Omental fat pad (tissue), 4 donors: ENCODE measurements around the gene MARS1. TPM values are rescaled to one million over a fixed set of nuclear protein-coding genes. Genes with fewer than 3 reads are reported as not detected.
"Not testable (repeated sequence)": the region's sequence is repeated elsewhere in the genome, so short reads cannot be mapped to it uniquely, and the experiment has no call there.

Source experiments
- ATAC-seq: fragments of 150-250 bp; one replicate; pipeline ENCODE4 v1.9.1; 2016; ENCODE audit warnings: mild to moderate bottlenecking, moderate library complexity; ENCODE audit not compliant: low FRiP score
- DNase-seq: peaks from one replicate; pipeline ENCODE4 v3.0.0-alpha.2; 2019; ENCODE audit warnings: low spot score
- small RNA-seq: library from RNA; depleted of rRNA; stranded (forward); fragments of <200 nt; gene quantifications from one replicate; pipeline ENCODE3, GENCODE V24; 2016
- total RNA-seq, 4 donors: library from RNA; depleted of rRNA; stranded (reverse); fragments of >200 nt; gene quantifications; one replicate each; pipeline ENCODE4 v1.1.0, GENCODE V29; 2016
- TF ChIP-seq, protein P1 (sequence below), 3 donors: fragments of 450-650 bp; IDR thresholded peaks; one replicate each; pipeline ENCODE4 v1.5.1; 2016 to 2017; ENCODE audit warnings: antibody characterized with exemption in 3 of 3, mild to moderate bottlenecking in 3 of 3, moderate library complexity in 2 of 3

Gene MARS1
- total RNA-seq, 4 donors from 2014 or later, result 53.5 to 108 (median 58.4) TPM

- ATAC-seq, result no peak
- DNase-seq, result no peak
- TF ChIP-seq, protein P1, sequence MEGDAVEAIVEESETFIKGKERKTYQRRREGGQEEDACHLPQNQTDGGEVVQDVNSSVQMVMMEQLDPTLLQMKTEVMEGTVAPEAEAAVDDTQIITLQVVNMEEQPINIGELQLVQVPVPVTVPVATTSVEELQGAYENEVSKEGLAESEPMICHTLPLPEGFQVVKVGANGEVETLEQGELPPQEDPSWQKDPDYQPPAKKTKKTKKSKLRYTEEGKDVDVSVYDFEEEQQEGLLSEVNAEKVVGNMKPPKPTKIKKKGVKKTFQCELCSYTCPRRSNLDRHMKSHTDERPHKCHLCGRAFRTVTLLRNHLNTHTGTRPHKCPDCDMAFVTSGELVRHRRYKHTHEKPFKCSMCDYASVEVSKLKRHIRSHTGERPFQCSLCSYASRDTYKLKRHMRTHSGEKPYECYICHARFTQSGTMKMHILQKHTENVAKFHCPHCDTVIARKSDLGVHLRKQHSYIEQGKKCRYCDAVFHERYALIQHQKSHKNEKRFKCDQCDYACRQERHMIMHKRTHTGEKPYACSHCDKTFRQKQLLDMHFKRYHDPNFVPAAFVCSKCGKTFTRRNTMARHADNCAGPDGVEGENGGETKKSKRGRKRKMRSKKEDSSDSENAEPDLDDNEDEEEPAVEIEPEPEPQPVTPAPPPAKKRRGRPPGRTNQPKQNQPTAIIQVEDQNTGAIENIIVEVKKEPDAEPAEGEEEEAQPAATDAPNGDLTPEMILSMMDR (IDR thresholded peaks at IDR 0.05), result no peak
These were observed 66.6 kb downstream of the MARS1 start for GRCh38 chr12:57554453-57554852.

DNA sequence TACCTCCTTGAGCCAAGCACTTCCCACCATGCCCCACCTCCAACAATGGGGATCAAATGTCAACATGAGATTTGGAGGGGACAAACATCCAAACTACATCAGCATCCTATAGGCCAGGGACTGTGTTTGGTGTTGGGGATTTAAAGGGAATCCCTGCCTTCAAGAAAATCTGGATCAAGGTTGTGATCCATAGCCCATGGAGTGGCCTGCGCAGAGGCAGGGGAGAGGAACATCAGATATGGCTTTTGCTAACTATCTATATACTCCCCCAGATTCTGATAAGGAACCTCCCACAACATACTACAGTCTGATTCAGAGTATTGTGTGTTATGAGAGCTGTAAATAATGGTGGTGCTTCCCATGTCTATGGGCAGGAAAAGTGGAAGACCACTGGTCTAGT lies 67.0 kb downstream of the MARS1 start:
- TF ChIP-seq, protein P1 (IDR thresholded peaks at IDR 0.05), result no peak
- no peak for DNase-seq
- no peak for ATAC-seq

- DNase-seq, result no peak
- ATAC-seq, result no peak
- TF ChIP-seq, protein P1 (IDR thresholded peaks at IDR 0.05), result no peak
These were observed 71.0 kb downstream of the MARS1 start for GRCh38 chr12:57558864-57559263.

DNA sequence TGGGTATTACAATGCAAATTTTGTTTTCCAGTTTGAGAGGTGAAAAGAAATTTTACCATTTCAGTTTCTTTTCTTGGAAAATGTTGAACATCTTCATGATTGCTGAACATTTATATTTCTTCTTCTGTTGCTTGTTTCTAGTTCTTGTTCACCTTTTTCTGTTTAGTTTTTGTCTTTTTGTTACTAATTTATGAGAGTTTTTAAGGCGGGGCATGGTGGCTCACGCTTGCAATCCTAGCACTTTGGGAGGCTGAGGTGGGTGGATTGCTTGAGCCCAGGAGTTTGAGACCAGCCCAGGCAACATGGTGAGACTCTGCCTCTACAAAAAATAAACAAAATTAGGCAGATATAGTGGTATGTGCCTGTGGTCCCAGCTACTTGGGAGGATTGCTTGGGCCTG lies 72.6 kb downstream of the MARS1 start:
- DNase-seq (no peak), ATAC-seq (no peak)
- TF ChIP-seq, protein P1 (IDR thresholded peaks at IDR 0.05), result no peak

GRCh38 chr12:57561117-57561516 lies 73.2 kb downstream of the MARS1 start:
- not testable (repeated sequence) for ATAC-seq, DNase-seq

DNA sequence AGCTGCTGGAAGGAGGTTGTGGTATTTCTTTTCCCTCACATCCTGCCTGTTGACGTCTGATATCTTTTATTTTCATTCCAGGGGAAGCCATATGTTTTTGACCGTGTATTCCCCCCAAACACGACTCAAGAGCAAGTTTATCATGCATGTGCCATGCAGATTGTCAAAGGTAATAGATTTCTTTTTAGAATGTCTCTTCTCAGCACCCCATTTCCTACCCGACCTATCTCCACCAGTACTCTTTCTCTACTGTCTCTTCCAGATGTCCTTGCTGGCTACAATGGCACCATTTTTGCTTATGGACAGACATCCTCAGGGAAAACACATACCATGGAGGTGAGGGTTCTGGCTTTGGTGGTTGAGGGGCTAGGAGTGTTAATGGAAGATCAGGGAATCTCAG lies 75.5 kb downstream of the MARS1 start:
- ATAC-seq (no peak), DNase-seq (no peak)
- TF ChIP-seq, protein P1 (IDR thresholded peaks at IDR 0.05), result no peak

GRCh38 chr12:57564178-57564740 lies 76.4 kb downstream of the MARS1 start:
- ATAC-seq (no peak), DNase-seq (no peak)
- TF ChIP-seq, protein P1 (IDR thresholded peaks at IDR 0.05), result no peak

Small RNAs within 50 kb of the gene (small RNA-seq; reads per million reads assigned to genes)
- not detected for gene MIR616

Other genes with a start within 250 kb of the MARS1 start
- gene STAC3, start 236.9 kb upstream of the MARS1 start, total RNA-seq, result 1 to 10 TPM; 2.0 to 3.7 (median 2.6) TPM
- gene R3HDM2, start 57.0 kb upstream of the MARS1 start, total RNA-seq, result 10 to 100 TPM; 24.2 to 47.3 (median 26.7) TPM
- gene INHBC, start 53.3 kb upstream of the MARS1 start, total RNA-seq, result not detected
- gene INHBE, start 32.8 kb upstream of the MARS1 start, total RNA-seq, result under 1 TPM in 1 of 4 donors, not detected in 3; 0.25 TPM
- under 1 TPM in 3 of 4 donors, not detected in 1; 0.09 to 0.60 (median 0.19) TPM for gene GLI1, start 28.3 kb upstream of the MARS1 start, total RNA-seq
- 10 to 100 TPM; 13.8 to 85.6 (median 29.8) TPM for gene ARHGAP9, start 8.2 kb upstream of the MARS1 start, total RNA-seq
- 10 to 100 TPM; 31.5 to 66.6 (median 35.5) TPM for gene DDIT3, start 32.4 kb downstream of the MARS1 start, total RNA-seq
- gene MBD6, start 34.8 kb downstream of the MARS1 start, total RNA-seq, result 10 to 100 TPM; 11.8 to 40.2 (median 15.2) TPM
- gene DCTN2, start 59.1 kb downstream of the MARS1 start, total RNA-seq, result 100 to 1,000 TPM in 3 of 4 donors, 10 to 100 TPM in 1; 96.0 to 134 (median 123) TPM
- gene KIF5A, start 62.0 kb downstream of the MARS1 start, total RNA-seq, result under 1 TPM in 2 of 4 donors, not detected in 2; 0.09 to 0.13 TPM
- 10 to 100 TPM; 16.9 to 21.3 (median 17.6) TPM for gene PIP4K2C, start 103.1 kb downstream of the MARS1 start, total RNA-seq
- 10 to 100 TPM in 3 of 4 donors, 1 to 10 TPM in 1; 8.0 to 21.7 (median 13.3) TPM for gene DTX3, start 116.8 kb downstream of the MARS1 start, total RNA-seq
- gene ARHGEF25, start 123.4 kb downstream of the MARS1 start, total RNA-seq, result 10 to 100 TPM; 14.7 to 28.8 (median 20.0) TPM
- gene B4GALNT1, start 145.1 kb downstream of the MARS1 start, total RNA-seq, result 1 to 10 TPM in 2 of 4 donors, under 1 TPM in 2; 0.36 to 3.0 (median 1.0) TPM
- gene OS9, start 206.1 kb downstream of the MARS1 start, total RNA-seq, result 100 to 1,000 TPM; 259 to 325 (median 286) TPM